ENCODE data around the gene USP48. TPM values are rescaled to one million over a fixed set of nuclear protein-coding genes. Genes with fewer than 3 reads are reported as not detected.

The USP48 gene
- total and polyA plus RNA-seq, 2 of the 13 experiments (the other 11 are each of a cell fraction or from before 2014, with no cell fraction given) = 30.4 to 30.7 TPM

DNA sequence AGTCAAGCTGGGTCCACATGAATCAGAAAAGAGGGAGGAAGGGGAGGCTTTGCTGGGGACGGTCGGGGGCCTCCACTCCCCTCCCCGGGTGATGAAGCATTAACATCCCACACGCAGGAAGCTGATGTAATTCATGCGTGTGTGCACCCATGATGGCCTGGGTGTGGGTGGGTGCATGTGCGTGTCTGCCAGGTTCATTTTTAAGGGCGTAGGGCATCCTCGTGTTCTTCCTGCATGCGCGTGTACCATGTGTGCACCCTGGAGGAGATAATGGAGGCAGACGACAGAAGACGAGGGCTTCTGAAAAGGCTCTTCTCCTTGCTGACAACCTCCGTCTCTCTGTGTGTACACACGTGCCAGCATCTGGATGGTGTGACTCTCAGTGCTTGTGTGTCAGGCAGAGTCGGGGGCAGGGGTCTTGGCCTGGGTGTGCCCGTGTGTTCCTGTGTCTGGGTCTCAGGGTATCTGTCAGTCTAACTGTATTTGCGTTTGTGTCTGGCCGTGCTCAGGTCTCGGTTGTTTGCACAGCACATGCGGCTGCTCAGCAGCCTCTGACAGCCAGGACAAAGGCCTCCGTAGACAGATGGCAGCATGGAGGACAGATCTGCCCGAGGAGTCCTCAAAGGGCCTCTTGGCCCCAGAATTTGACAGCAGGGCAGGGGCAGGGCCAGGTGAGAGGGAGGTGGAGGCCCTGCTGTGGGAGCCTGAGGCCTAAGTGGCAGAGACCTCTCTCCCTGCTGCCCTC lies 116.2 kb downstream of the USP48 start (continued):
- TF ChIP-seq, protein P1, sequence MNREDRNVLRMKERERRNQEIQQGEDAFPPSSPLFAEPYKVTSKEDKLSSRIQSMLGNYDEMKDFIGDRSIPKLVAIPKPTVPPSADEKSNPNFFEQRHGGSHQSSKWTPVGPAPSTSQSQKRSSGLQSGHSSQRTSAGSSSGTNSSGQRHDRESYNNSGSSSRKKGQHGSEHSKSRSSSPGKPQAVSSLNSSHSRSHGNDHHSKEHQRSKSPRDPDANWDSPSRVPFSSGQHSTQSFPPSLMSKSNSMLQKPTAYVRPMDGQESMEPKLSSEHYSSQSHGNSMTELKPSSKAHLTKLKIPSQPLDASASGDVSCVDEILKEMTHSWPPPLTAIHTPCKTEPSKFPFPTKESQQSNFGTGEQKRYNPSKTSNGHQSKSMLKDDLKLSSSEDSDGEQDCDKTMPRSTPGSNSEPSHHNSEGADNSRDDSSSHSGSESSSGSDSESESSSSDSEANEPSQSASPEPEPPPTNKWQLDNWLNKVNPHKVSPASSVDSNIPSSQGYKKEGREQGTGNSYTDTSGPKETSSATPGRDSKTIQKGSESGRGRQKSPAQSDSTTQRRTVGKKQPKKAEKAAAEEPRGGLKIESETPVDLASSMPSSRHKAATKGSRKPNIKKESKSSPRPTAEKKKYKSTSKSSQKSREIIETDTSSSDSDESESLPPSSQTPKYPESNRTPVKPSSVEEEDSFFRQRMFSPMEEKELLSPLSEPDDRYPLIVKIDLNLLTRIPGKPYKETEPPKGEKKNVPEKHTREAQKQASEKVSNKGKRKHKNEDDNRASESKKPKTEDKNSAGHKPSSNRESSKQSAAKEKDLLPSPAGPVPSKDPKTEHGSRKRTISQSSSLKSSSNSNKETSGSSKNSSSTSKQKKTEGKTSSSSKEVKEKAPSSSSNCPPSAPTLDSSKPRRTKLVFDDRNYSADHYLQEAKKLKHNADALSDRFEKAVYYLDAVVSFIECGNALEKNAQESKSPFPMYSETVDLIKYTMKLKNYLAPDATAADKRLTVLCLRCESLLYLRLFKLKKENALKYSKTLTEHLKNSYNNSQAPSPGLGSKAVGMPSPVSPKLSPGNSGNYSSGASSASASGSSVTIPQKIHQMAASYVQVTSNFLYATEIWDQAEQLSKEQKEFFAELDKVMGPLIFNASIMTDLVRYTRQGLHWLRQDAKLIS (CRISPR knock-in tag; IDR thresholded peaks at IDR 0.05) = no peak
- TF ChIP-seq NR2F2 (IDR thresholded peaks at IDR 0.05; ENCODE audit: borderline replicate concordance, low read depth) (no peak), KDM5B (CRISPR knock-in tag; IDR thresholded peaks at IDR 0.05; ENCODE audit: borderline replicate concordance) (0 out of 2 replicates have a peak, but pooled peaks have one; percentile 40), ZBTB3 (CRISPR knock-in tag; IDR thresholded peaks at IDR 0.05; ENCODE audit: borderline replicate concordance, low read depth) (no peak), CREM (IDR thresholded peaks at IDR 0.05) (no peak), CREM (CRISPR knock-in tag; IDR thresholded peaks at IDR 0.05) (no peak)
- TF ChIP-seq, protein P2, sequence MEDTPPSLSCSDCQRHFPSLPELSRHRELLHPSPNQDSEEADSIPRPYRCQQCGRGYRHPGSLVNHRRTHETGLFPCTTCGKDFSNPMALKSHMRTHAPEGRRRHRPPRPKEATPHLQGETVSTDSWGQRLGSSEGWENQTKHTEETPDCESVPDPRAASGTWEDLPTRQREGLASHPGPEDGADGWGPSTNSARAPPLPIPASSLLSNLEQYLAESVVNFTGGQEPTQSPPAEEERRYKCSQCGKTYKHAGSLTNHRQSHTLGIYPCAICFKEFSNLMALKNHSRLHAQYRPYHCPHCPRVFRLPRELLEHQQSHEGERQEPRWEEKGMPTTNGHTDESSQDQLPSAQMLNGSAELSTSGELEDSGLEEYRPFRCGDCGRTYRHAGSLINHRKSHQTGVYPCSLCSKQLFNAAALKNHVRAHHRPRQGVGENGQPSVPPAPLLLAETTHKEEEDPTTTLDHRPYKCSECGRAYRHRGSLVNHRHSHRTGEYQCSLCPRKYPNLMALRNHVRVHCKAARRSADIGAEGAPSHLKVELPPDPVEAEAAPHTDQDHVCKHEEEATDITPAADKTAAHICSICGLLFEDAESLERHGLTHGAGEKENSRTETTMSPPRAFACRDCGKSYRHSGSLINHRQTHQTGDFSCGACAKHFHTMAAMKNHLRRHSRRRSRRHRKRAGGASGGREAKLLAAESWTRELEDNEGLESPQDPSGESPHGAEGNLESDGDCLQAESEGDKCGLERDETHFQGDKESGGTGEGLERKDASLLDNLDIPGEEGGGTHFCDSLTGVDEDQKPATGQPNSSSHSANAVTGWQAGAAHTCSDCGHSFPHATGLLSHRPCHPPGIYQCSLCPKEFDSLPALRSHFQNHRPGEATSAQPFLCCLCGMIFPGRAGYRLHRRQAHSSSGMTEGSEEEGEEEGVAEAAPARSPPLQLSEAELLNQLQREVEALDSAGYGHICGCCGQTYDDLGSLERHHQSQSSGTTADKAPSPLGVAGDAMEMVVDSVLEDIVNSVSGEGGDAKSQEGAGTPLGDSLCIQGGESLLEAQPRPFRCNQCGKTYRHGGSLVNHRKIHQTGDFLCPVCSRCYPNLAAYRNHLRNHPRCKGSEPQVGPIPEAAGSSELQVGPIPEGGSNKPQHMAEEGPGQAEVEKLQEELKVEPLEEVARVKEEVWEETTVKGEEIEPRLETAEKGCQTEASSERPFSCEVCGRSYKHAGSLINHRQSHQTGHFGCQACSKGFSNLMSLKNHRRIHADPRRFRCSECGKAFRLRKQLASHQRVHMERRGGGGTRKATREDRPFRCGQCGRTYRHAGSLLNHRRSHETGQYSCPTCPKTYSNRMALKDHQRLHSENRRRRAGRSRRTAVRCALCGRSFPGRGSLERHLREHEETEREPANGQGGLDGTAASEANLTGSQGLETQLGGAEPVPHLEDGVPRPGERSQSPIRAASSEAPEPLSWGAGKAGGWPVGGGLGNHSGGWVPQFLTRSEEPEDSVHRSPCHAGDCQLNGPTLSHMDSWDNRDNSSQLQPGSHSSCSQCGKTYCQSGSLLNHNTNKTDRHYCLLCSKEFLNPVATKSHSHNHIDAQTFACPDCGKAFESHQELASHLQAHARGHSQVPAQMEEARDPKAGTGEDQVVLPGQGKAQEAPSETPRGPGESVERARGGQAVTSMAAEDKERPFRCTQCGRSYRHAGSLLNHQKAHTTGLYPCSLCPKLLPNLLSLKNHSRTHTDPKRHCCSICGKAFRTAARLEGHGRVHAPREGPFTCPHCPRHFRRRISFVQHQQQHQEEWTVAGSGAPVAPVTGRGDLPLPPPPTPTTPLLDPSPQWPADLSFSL (CRISPR knock-in tag; IDR thresholded peaks at IDR 0.05) = no peak
- TF ChIP-seq, protein P3, sequence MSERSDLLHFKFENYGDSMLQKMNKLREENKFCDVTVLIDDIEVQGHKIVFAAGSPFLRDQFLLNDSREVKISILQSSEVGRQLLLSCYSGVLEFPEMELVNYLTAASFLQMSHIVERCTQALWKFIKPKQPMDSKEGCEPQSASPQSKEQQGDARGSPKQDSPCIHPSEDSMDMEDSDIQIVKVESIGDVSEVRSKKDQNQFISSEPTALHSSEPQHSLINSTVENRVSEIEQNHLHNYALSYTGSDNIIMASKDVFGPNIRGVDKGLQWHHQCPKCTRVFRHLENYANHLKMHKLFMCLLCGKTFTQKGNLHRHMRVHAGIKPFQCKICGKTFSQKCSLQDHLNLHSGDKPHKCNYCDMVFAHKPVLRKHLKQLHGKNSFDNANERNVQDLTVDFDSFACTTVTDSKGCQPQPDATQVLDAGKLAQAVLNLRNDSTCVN (CRISPR knock-in tag; IDR thresholded peaks at IDR 0.05; ENCODE audit: borderline replicate concordance) = no peak
